C4-2B (cell line): Measurements from ENCODE around the gene TSPEAR.

Source experiments
- H3K27ac ChIP-seq: fragments of 450-650 bp; 2 replicates; pipeline ENCODE4 v1.5.1; 2017
- ZFX ChIP-seq: fragments of 450-650 bp; IDR thresholded peaks from 2 replicates; pipeline ENCODE4 v1.6.1; 2017
- TF ChIP-seq, protein P1 (sequence below): fragments of 450-650 bp; conservative IDR thresholded peaks from 2 replicates; pipeline ENCODE4 v1.5.1; 2017; ENCODE audit warnings: mild to moderate bottlenecking

The TSPEAR gene

GRCh38 chr21:44466351-44466954 lies 244.9 kb downstream of the TSPEAR start:
- H3K27ac ChIP-seq = no peak overlapping the region
- TF ChIP-seq, protein P1, sequence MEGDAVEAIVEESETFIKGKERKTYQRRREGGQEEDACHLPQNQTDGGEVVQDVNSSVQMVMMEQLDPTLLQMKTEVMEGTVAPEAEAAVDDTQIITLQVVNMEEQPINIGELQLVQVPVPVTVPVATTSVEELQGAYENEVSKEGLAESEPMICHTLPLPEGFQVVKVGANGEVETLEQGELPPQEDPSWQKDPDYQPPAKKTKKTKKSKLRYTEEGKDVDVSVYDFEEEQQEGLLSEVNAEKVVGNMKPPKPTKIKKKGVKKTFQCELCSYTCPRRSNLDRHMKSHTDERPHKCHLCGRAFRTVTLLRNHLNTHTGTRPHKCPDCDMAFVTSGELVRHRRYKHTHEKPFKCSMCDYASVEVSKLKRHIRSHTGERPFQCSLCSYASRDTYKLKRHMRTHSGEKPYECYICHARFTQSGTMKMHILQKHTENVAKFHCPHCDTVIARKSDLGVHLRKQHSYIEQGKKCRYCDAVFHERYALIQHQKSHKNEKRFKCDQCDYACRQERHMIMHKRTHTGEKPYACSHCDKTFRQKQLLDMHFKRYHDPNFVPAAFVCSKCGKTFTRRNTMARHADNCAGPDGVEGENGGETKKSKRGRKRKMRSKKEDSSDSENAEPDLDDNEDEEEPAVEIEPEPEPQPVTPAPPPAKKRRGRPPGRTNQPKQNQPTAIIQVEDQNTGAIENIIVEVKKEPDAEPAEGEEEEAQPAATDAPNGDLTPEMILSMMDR = no peak
- no peak for TF ChIP-seq ZFX

- TF ChIP-seq, protein P1 = no peak
- no peak for TF ChIP-seq ZFX
- H3K27ac ChIP-seq = no peak overlapping the region
Measured at GRCh38 chr21:44464351-44464750, 247.0 kb downstream of the TSPEAR start.

- H3K27ac ChIP-seq = no peak overlapping the region
- TF ChIP-seq ZFX = no peak
- TF ChIP-seq, protein P1 = no peak
Measured at GRCh38 chr21:44463724-44464123, 247.6 kb downstream of the TSPEAR start.

- no peak overlapping the region for H3K27ac ChIP-seq
- no peak for TF ChIP-seq ZFX
- TF ChIP-seq, protein P1 = no peak
Measured at GRCh38 chr21:44462834-44463200, 248.6 kb downstream of the TSPEAR start.

DNA sequence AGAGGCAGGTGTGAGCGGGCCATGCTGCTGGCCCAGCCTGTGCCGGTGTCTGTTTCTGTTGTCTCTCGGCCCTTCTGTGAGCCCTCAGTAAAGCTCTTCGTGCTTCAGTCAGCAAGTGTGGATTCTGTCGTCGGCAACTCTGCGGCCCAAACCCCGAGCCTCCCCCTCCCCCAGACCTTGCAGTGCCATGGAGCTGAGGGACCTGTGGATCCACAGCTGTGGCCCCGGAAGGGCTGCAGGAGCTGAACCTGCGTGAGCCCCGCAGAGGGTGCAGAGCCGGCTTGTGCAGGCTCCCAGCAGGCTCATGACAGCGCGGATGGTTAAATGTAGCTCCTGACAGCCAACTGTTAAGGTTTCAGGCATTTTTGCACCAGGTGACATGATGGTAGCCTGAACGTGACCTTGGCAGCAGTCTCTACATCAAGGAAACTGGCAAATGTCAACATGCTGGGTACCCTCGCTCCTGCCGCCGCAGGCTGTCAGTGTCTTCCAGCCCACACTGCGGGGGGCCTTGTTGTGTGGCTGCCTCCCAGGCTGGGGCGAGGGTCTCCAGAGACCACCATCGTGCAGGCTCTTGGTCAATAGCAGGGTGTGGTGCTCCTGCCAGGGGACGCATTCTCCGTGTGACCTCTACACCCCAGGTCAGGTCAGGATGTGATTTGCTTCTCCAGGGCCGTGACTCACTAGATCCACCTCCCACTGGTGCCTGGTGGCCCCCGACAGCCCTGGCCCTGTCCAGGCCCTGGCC lies 249.1 kb downstream of the TSPEAR start:
- no peak overlapping the region for H3K27ac ChIP-seq
- TF ChIP-seq, protein P1 = no peak
- TF ChIP-seq ZFX = no peak

- TF ChIP-seq ZFX = no peak
- TF ChIP-seq, protein P1 = no peak; the same call in 1 of the 2 replicates
- no peak overlapping the region for H3K27ac ChIP-seq
Measured at GRCh38 chr21:44461464-44462001, 249.8 kb downstream of the TSPEAR start.

DNA sequence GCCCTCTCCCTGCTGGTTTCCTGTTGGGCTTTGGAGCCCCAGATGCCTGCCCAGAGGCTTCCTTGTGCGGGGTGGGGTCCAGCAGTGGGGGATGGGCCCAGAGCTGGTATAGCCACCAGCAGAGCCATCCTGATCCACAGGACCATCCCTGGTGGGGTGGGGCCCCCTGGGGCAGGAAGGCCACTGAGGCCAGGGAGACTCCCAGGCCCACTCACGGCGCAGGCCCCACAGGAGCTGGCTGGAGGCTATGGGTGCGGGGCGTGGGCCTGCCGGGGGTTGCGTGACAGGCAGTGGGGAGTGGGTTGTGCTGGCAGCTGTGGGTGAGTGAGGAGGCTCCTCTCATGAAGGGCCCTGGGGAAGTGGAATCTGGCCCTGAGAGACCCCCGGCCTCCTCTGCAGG lies 250.4 kb downstream of the TSPEAR start:
- no peak overlapping the region for H3K27ac ChIP-seq

More for the DNA sequence above, 250.4 kb downstream of the TSPEAR start:
- TF ChIP-seq, protein P1 = no peak
- TF ChIP-seq ZFX = no peak
